SK-N-MC (cell line): ENCODE data around the gene ADAMTSL1.

ENCODE experiments used
- EZH2 ChIP-seq: fragments of 200-600 bp; sonication (generic); IDR thresholded peaks from one replicate; pipeline ENCODE4 v1.6.1; 2017; ENCODE audit warnings: antibody characterized with exemption
- POLR2AphosphoS5 ChIP-seq: IDR thresholded peaks from 2 replicates; pipeline ENCODE4 v1.6.1; 2012; ENCODE audit warnings: mild to moderate bottlenecking, low read depth, low read length, borderline replicate concordance

GRCh38 chr9:18601026-18601425 lies 127.1 kb downstream of the ADAMTSL1 start:
- no peak for TF ChIP-seq POLR2AphosphoS5
- no peak for TF ChIP-seq EZH2
